Ovary (tissue), 9 donors: Measurements from ENCODE around the gene GUCA2B. TPM values are rescaled to one million over a fixed set of nuclear protein-coding genes. Genes with fewer than 3 reads are reported as not detected.

Experiments used
- DNase-seq, 5 donors: peaks; one replicate each; pipeline ENCODE4 v3.0.0-alpha.2; 2019 to 2020
- H3K27ac ChIP-seq, 2 donors: fragments of 200-600 bp; one replicate each; pipeline versions ENCODE4 v1.5.1 to v1.8.0; 2019 to 2022
- H3K27me3 ChIP-seq: fragments of 200-600 bp; one replicate; pipeline ENCODE4 v1.8.0; 2022
- H3K36me3 ChIP-seq: fragments of 200-600 bp; sonication (generic); one replicate; pipeline ENCODE4 v1.5.1; 2019
- H3K4me1 ChIP-seq: one replicate; pipeline ENCODE4 v1.8.1; 2013; ENCODE audit warnings: mild to moderate bottlenecking, moderate library complexity; ENCODE audit not compliant: insufficient read depth
- H3K4me3 ChIP-seq: fragments of 200-600 bp; sonication (generic); one replicate; pipeline ENCODE4 v1.5.1; 2017
- H3K9me3 ChIP-seq, 2 donors: fragments of 200-600 bp in 1 of 2; sonication (generic) in 1 of 2; one replicate each; pipeline versions ENCODE4 v1.5.1 to v1.8.1; 2013 to 2019; ENCODE audit warnings: mild to moderate bottlenecking in 1 of 2, moderate library complexity in 1 of 2
- EP300 ChIP-seq: sonication (generic); formaldehyde crosslinking; IDR thresholded peaks from one replicate; pipeline ENCODE4 v1.6.1; 2017; ENCODE audit warnings: antibody characterized with exemption
- POLR2A ChIP-seq: fragments of 450-650 bp; IDR thresholded peaks from one replicate; pipeline ENCODE4 v1.6.1; 2017; ENCODE audit warnings: antibody characterized with exemption, mild to moderate bottlenecking, moderate library complexity
- WGBS, 3 donors: extraction: QIAGEN DNeasy Blood & Tissue Kit in 1 of 3; methylation state at CpG; one replicate each; pipeline versions ENCODE4 v1.1.5 to v1.1.7; 2013 to 2017; 5-methylcytosine and 5-hydroxymethylcytosine counted together
- intact Hi-C, 4 donors: fragments of 100-400 bp; cut with DNase I; formaldehyde crosslinking; loops; one replicate each; pipeline versions ENCODE4 v1.11.0 to v1.15.1; 2022 to 2023
- polyA plus RNA-seq, 2 donors: library from polyadenylated mRNA; stranded (reverse); fragments of 200-250 nt in 1 of 2; fragments of 350-450 nt in 1 of 2; fragmentation: Illumina TruSeq in 1 of 2; extraction: RNeasy Lipid Tissue Mini Kit (QIAGEN cat#74804) in 1 of 2; gene quantifications; one replicate each; pipeline ENCODE4 v1.2.3, GENCODE V29; 2013 to 2014
- total RNA-seq, 7 donors: library from RNA; depleted of rRNA in 2 of 7; stranded (reverse); fragments of >200 nt in 2 of 7; fragmentation: NEBNext Ultra II Directional in 3 of 7; extraction: Animal tissue kit (Norgen Biotek cat#: 25700) in 3 of 7; gene quantifications; one replicate each; pipeline versions ENCODE4 v1.1.0 to v1.2.4, GENCODE V29; 2016 to 2023
- TF ChIP-seq, protein P1 (sequence below), 3 donors: fragments of 450-650 bp in 2 of 3; fragments of 200-600 bp in 1 of 3; IDR thresholded peaks; one replicate each; pipeline versions ENCODE4 v1.5.1 to v1.8.0; 2016 to 2022; ENCODE audit warnings: antibody characterized with exemption in 3 of 3, mild to moderate bottlenecking in 1 of 3
- donor health status: DM: no; HTN: no; CAD: no; lungs with moderate emphysema.
- donor health status: DM: no; HTN: no; CAD: no.
- donor health status: Bipolar disorder and iron deficiency.
- donor health status: DM: yes; HTN: yes; CAD: no.
- donor health status: DM: no; HTN: no; CAD: no.
- donor health status: DM: yes; HTN: yes; CAD: no.

Gene GUCA2B
- total and polyA plus RNA-seq, 9 donors: not detected

DNA sequence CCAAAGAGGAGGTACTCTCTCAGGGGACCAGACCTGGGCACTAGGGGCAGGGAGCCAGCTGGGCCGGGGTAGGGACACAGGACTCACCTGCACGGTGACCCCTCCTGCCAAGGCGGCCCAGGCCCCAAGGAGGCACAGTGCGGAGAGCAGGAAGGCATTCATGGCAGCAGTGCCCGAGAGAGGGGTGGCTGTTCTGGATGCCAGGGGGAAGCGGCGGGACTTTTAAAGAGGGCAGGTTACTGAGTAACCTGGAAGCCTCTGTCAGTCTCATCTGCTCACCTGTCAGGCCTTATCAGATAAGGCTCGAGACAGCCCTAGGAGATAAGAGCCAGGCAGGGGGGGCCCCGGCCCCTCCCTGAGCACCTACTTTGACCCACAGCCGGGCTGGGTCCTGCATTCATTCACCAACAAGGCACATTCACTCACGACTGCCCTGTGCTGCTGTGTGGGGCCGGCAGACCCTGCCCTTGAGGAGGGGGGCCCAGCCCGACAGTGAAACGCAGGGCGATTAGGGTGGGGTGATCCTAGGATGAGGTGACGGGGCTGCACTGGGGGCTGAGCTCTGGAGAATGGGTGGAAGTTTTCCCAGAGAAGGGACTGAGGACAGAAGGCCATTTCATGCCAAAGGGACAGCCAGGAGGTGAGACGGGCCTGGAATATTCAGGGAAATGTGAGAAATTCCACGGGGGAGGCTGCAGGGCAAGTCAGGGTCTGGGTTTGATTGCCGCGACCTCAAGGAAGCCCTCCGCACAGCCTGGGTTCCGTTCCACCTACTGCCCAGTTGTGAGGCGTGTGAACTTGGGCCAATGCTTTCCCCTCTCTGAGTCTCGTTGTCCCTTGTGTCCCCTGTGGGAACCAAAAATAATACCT is 11.6 kb downstream of the GUCA2B start, which contains the start of gene GUCA2A:
Gene GUCA2A, minus strand, starts transcription at position 195 of the 870 bp plus-strand sequence. Its CDS starts 33 bp downstream, at position 162.
- H3K36me3 ChIP-seq: no peaks in the 10 kb centered on the region
- no peak within 1 kb of the TSS for H3K4me3 ChIP-seq
- no peak for DNase-seq
- 67 to 77% (median 75%) methylated on average over 24 of the region's 24 CpGs for WGBS, 3 donors
- H3K9me3 ChIP-seq: no peaks in the 10 kb centered on the region
- TF ChIP-seq EP300 (no peak), POLR2A (no peak)
- TF ChIP-seq, protein P1, sequence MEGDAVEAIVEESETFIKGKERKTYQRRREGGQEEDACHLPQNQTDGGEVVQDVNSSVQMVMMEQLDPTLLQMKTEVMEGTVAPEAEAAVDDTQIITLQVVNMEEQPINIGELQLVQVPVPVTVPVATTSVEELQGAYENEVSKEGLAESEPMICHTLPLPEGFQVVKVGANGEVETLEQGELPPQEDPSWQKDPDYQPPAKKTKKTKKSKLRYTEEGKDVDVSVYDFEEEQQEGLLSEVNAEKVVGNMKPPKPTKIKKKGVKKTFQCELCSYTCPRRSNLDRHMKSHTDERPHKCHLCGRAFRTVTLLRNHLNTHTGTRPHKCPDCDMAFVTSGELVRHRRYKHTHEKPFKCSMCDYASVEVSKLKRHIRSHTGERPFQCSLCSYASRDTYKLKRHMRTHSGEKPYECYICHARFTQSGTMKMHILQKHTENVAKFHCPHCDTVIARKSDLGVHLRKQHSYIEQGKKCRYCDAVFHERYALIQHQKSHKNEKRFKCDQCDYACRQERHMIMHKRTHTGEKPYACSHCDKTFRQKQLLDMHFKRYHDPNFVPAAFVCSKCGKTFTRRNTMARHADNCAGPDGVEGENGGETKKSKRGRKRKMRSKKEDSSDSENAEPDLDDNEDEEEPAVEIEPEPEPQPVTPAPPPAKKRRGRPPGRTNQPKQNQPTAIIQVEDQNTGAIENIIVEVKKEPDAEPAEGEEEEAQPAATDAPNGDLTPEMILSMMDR (IDR thresholded peaks at IDR 0.05): no peak
- no peak within 1 kb of the TSS for H3K27ac ChIP-seq
- H3K27me3 ChIP-seq: no peaks in the 10 kb centered on the region
- H3K4me1 ChIP-seq: no peaks in the 10 kb centered on the region
- intact Hi-C loops: no loop called here

DNA sequence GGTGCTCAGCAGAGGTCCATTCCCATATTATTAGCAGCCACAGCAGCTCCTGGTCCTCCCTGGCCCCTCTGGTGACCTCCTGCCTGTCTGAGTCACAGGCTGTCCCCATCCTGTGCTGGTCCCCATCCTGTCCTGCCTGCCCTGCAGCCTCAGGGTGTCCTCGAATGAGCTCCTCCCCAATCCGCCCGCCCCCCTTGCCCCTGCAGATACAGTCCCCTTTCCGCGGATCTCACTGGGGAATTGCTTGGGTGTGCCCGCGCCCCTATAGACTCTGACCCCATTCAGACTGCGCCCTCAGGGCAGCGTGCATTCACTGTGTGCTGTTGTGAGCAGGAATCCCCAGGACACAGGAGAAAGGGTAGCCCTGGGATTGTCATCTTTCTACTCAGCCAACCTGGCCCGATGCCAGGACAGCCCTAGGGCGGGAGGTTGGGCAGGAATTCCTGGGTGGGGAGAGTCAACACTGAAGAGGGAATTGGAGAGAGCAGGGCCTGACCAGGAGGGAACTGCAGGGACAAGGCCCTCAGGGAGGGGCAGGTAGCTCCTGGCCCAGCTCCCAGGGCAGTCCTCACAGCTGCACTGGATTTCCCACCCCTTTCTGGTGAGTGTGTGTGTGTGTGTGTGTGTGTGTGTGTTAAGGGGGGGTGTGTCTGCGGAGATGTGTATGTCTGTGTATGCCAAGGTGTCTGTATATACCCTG is 12.5 kb downstream of the GUCA2B start:
- Histone ChIP-seq H3K36me3 (no peaks in the 10 kb centered on the region), H3K4me3 (no peak overlapping the region), H3K4me1 (no peaks in the 10 kb centered on the region), H3K27me3 (no peaks in the 10 kb centered on the region), H3K9me3 (no peaks in the 10 kb centered on the region), H3K27ac (no peak overlapping the region)
- DNase-seq: no peak
- intact Hi-C loops: no loop called here
- 48 to 56% (median 55%) methylated on average over 12 of the region's 12 CpGs for WGBS, 3 donors
- TF ChIP-seq, protein P1 (IDR thresholded peaks at IDR 0.05): no peak
- TF ChIP-seq POLR2A: no peak

- H3K4me3 ChIP-seq: no peak overlapping the region
- DNase-seq: no peak
- H3K27ac ChIP-seq: no peak overlapping the region
- no peaks in the 10 kb centered on the region for H3K27me3 ChIP-seq
- H3K4me1 ChIP-seq: peaks cover 1% of the 10 kb centered on the region
- H3K36me3 ChIP-seq: no peaks in the 10 kb centered on the region
- H3K9me3 ChIP-seq: no peaks in the 10 kb centered on the region
- TF ChIP-seq, protein P1 (IDR thresholded peaks at IDR 0.05): no peak
- intact Hi-C loops: no loop called here
- WGBS, 3 donors: 67 to 77% (median 75%) methylated on average over 21 of the region's 21 CpGs
These were observed 14.6 kb downstream of the GUCA2B start for GRCh38 chr1:42167611-42168390.

DNA sequence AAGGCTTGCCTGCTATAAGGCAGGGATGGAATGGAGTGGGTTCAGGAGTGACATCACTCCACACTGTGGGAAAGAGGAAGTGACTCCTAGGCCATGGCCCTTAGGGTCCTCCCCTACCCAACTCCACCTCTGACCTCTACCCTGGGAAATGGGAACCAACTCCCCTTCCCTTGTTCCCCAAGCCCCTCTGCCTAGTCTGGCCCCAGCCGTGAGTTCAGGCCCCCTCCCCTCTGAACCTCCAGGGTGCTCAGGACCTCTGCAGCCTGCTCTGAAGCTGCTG is 15.1 kb downstream of the GUCA2B start:
- 73 to 80% (median 79%) methylated on average over 1 of the region's 1 CpG for WGBS, 3 donors
- DNase-seq: no peak
- Histone ChIP-seq H3K4me3 (no peak overlapping the region), H3K27me3 (no peaks in the 10 kb centered on the region), H3K36me3 (no peaks in the 10 kb centered on the region), H3K9me3 (no peaks in the 10 kb centered on the region), H3K27ac (no peak overlapping the region), H3K4me1 (peaks cover 1% of the 10 kb centered on the region)
- intact Hi-C loops: no loop called here
- TF ChIP-seq EP300: no peak
- TF ChIP-seq, protein P1 (IDR thresholded peaks at IDR 0.05): no peak
